Measurements from ENCODE around the gene HMBS.
A peak's percentile ranks its signal among the peaks of the same experiment; 100 is the strongest.
"Not testable (repeated sequence)": the region's sequence is repeated elsewhere in the genome, so short reads cannot be mapped to it uniquely, and the experiment has no call there.

HMBS gene

GRCh38 chr11:119084663-119085436 is at the start of gene HMBS:
TSS of gene HMBS (plus strand) at chr11:119084881. CDS start at chr11:119085034, 153 bp downstream.
- peak; percentile 80 for DNase-seq

DNA sequence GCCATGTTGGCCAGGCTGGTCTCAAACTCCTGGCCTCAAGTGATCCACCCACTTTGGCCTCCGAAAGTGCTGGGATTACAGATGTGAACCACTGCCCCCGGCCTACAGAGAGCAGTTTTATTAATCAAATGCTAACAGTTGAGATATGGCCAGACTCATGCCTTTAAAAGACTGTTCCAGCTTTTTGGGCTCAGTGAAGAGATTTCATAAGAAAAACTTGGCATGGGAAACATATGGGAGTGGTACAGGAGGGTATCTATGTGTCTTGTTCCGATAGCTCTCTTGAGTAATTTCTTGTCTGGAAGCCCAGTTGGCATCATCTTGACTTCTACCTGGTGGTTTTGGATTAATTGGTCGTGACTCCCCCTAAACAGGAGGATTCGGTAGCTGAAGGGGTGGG is 45.8 kb upstream of the HMBS start:
- no peak for DNase-seq

DNA sequence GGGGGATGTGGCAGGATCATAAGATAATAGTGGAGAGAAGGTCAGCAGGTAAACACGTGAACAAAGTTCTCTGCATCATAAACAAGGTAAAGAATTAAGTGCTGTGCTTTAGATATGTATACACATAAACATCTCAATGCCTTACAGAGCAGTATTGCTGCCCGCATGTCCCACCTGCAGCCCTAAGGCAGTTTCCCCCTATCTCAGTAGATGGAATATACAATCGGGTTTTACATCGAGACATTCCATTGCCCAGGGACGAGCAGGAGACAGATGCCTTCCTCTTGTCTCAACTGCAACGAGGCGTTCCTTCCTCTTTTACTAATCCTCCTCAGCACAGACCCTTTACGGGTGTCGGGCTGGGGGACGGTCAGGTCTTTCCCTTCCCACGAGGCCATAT is 45.2 kb upstream of the HMBS start:
- DNase-seq = not testable (repeated sequence)

DNA sequence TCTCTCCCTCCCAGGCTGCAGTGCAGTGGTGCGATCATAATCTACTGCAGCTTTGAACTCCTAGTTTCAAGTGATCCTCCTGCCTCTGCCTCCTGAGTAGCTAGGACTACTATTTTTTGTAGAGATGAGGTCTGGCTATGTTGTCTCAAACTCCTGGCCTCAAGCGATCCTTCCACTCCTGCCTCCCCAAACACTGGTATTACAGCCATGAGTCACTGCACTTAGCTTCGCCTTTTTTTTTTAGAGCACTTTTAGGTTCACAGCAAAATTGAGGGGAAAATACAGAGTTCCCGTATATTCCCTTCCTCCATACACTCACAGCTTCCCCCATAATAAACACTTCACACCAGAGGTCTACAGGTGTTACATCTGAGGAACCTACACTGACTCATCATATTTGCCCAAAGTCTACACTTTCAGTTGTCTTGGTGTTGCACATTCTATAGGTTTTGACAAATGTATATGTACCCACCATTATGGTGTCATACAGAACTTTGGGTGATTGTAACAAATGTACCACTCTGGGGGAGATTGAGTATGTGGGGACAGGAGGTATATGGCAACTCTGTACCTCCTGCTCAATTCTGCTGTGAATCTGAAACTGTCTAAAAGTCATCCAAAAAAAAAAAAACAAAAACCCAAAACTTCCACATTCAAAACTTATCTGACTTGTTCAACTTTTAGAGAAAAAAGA is 42.7 kb upstream of the HMBS start:
- no peak for DNase-seq

DNA sequence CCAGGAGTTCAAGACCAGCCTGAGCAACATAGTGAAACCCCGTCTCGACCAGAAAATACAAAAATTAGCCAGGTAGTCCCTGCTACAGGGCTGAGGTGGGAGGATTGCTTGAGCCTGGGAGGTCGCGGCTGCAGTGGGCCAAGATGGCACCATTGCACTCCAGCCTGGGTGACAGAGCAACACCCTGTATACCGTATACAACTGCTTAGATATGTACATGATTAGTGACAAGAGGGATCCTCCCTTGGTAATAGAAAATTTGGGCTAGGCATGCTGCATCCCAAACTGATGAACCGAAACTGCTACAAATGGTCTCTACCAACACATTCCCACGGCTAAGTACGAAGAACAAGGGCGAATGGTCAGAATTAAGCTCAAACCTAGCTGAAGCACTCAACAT is 41.8 kb upstream of the HMBS start:
- DNase-seq = no peak

DNA sequence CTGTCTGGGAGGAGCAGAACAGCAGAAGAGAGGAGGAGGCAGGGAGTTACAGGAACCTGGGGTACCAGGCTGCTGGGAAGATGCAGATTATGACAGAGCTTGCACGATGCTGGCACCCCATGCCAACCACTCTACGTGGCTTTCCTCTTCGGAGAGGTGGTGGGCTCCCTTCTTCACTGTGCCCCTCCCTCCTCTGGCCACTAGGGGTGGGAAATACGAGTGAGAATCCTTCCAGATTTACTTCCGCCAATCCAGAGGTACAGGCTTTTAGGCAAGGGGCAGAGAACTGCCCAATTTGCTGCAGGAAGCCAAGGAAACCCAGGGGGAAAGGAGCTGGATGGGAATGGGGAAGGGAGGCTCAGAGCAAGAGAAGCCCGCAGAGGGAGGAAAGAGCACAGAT is 40.0 kb upstream of the HMBS start:
- no peak for DNase-seq

DNA sequence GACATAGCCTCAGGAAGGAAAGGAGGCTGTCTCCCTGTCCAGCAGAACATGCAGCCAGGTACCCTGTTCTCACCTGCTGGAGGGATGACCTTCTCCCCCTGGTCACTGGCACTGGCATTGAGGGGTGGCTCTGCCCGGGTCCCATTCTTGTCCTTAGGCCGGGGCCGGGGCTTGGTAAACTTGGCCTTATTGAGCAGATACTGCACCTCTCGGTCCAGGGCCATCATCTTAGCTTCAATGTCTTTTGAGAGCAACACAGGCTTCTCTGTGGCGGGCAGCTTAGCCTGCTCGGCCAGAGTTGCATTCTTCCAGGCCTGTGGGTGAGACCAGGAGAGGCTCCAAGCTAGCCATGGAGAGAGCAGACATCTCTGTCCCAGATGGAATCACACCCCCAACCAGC is 38.2 kb upstream of the HMBS start:
- DNase-seq = no peak

GRCh38 chr11:119047205-119047604 is 37.5 kb upstream of the HMBS start:
- DNase-seq = no peak

DNA sequence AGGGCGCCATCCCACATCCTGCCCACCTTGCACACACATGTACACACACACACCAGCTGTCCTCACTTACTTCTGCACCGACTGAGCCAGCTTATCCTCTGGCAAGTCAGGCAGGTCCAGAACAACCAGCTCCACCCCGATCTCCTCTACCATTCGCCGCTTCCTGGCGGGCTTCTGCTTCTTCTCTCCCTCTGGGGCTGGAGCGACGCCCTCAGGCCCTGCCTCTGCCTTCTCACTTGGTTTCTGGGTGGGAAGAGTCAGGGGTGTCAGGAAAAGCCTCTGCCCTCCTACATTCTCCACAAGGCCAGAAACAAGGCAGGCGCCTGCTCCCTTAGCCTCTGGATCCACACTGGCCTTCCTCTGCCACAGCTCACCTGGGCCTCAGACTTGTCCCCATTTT is 36.0 kb upstream of the HMBS start:
- no peak for DNase-seq

DNA sequence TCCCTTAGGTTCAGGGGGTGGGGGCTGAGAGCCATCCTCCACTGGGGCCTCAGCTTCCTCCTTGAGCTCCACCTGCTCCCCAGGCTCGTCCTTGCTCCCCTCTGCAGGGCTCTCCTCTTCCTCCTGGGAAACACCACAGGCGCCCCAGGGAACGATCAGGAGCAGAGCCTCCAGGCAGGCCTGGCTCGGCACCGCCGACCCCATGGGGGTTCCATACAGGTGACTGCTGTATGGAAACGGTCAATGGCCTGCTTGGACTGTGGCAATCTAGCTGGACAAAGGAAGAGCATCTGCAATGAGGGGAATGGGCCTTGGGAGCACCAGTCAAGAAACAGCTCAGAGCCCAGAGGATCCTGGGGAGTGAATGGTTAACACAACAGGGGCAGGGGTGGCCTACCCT is 35.6 kb upstream of the HMBS start:
- DNase-seq = no peak

DNA sequence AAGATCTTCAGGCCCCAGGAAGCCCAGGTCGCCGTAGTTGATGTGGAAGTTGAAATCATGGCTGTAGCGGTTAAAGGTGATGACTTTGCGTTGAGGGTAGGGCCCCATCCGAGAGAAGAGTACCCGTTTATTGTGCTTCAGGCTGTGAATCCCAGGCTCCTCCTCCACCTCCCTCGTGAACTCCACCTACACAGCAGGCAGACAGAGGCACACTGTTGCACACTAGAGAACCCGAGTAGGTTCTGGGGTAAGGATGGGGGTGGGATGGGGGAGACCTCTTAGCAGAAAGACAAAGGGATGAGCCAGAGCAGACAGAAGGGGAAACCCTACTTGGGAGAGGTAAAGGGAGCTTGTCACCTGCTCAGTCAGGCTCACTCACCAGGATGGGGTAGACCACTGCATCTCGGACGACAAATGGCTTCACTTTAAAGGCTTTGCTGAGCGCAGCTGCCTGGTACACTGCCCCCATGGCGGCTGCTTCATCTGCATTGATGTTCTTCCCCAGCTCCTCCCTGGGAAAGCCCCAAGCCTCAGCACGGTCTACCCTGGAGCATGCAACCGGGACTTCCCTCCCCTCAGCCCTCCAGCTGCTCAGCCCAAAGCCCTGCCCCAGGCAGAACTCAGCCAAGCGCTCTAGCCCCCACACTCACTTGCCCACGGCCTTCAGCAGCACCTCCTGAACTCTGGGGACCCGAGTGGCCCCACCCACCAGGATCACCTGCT is 33.1 kb upstream of the HMBS start:
- DNase-seq = no peak

- no peak for DNase-seq
These were observed 32.4 kb upstream of the HMBS start for GRCh38 chr11:119052163-119052814.

- no peak for DNase-seq
These were observed 30.3 kb upstream of the HMBS start for GRCh38 chr11:119054418-119054817.

GRCh38 chr11:119055901-119056300 is 28.8 kb upstream of the HMBS start:
- DNase-seq = no peak

DNA sequence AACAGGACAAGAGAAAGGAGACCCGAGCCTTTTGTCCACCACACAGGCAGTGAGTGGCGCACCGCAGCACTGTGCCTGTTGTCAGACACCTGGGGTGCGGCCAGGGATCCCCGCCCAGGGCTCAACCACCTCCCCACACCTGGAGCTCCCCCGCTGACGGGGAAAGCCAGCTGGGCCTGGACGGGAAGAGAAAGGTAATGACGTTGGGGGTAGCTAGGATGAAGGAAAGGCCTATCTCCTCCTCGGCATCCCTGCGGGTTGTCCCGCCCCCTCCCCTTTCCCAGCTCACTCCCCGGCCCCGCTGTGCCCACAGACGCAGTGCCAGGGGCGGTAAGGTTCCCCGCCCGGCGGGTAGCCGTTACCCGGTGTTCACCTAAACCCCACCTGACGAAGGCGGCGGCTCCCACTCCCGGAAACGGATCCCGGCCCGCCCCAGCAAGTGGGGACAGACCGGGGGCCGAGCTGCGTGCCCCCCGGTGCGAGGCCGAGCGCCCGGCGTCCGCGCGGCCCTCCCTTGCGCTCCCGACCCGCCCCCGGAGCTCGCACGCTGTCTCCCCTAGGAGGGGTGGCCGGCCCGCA is 28.2 kb upstream of the HMBS start:
- DNase-seq = no peak

GRCh38 chr11:119057000-119057769 is 27.5 kb upstream of the HMBS start, which contains the start of gene HYOU1:
TSS of gene HYOU1 (minus strand) at chr11:119057205. CDS start at chr11:119056160, 1,045 bp downstream.
- DNase-seq = peak; percentile 85

DNA sequence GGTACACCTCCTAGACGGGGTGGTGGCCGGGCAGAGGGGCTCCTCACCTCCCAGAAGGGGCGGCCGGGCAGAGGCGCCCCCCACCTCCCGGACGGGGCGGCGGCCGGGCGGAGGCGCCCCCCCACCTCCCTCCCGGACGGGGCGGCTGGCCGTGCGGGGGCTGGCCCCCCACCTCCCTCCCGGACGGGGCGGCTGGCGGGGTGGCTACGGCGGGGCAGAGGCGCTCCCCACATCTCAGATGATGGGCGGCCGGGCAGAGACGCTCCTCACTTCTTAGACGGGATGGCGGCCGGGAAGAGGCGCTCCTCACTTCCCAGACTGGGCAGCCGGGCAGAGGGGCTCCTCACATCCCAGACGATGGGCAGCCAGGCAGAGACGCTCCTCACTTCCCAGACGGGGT is 25.6 kb upstream of the HMBS start:
- not testable (repeated sequence) for DNase-seq

DNA sequence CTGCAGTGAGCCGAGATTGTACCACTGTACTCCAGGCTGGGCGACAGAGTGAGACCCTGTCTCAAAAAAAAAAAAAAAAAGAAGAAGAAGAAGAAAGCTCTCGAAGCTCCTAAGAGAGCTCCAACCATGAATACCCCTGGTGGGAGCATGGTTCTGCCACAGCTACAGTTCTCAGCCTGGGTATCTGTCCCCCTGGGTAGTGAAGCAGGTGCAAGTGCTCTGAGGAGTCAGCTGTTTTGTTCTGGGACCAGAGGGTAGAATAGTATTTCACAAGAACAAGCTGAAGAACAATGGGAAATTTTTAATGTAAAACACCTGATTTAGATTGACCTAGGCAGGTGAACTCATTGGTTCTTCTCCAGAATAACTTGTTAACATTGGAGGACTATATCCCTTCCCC is 23.4 kb upstream of the HMBS start:
- DNase-seq = no peak

GRCh38 chr11:119062779-119063178 is 21.9 kb upstream of the HMBS start:
- no peak for DNase-seq

- no peak for DNase-seq
These were observed 19.3 kb upstream of the HMBS start for GRCh38 chr11:119065369-119065768.

GRCh38 chr11:119067371-119068222 is 17.1 kb upstream of the HMBS start, which contains the start of gene VPS11:
TSS of gene VPS11 (plus strand) at chr11:119067818. CDS start at chr11:119067824, 6 bp downstream.
- peak; percentile 57 for DNase-seq

Measured in cortex of kidney (tissue), 1 donor.